HG03139 (cell line): Measurements from ENCODE around the gene HTR2A.
"Not testable (repeated sequence)": the region's sequence is repeated elsewhere in the genome, so short reads cannot be mapped to it uniquely, and the experiment has no call there.

ENCODE experiments used
- ATAC-seq: cut with Tn5 transposase; IDR thresholded peaks from one replicate; pipeline ENCODE4 v1.9.1; 2021; ENCODE audit not compliant: unreplicated experiment

Gene HTR2A

DNA sequence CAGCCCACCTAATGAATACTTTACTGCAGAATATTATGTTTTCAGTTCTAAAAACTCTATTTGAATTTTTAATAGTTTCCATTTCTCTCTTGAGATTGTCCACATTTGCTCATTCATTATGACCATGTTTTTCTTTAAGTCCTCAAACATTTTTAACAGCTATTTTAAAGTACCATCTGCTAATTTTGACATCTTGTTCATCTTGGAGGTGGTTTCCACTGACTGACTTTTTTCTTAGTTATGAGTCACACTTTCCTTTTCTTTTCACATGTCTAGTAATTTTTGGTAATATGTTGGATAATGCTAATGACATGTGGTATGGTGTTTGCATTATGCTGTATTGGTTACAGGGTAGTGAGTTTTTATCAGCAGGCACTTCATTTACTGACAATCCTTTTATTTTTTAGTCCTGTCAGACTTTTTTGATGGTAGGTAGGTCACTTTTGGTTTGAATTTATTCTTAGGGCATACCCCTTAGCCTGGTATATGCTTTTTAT, 84.5 kb downstream of the HTR2A start:
- no peak for ATAC-seq

GRCh38 chr13:46810440-46810839, 86.4 kb downstream of the HTR2A start:
- ATAC-seq, result no peak

DNA sequence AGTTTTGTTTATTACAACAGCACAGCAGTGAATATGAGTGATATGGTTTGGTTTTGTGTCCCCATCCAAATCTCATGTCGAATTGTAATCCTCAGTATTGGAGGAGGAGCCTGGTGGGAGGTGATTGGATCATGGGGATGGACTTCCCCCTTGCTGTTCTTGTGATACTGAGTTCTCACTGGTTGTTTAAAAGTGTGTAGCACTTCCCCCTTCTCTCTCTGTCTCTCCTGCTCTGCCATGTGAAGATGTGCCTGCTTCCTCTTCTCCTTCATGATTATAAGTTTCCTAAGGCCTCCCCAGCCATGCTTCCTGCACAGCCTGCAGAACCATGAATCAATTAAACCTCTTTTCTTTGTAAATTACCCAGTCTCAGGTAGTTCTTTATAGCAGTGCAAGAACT, 91.9 kb downstream of the HTR2A start:
- not testable (repeated sequence) for ATAC-seq

- ATAC-seq, result no peak
Observed at GRCh38 chr13:46804391-46804815, 92.5 kb downstream of the HTR2A start.

GRCh38 chr13:46803586-46803985, 93.3 kb downstream of the HTR2A start:
- ATAC-seq, result no peak

- no peak for ATAC-seq
Observed at GRCh38 chr13:46801858-46802257, 95.0 kb downstream of the HTR2A start.

DNA sequence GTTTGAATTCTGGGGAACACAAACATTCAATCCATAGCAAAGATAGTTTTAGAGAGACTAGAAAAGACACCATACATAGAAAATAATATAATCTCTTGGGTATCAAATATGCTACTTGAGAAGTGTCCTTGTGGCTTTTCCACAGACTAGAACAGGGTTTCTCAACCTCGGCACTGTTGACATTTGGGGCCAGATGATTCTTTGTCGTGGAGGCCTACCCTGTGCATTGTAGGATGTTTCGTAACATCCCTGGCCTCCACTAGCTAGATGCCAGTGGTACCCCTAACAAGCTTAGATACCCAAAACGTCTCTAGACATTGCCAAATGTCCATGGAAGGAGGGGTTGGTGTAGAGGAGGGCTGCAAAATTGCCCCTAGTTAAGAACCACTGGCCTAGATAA, 97.7 kb downstream of the HTR2A start:
- no peak for ATAC-seq

DNA sequence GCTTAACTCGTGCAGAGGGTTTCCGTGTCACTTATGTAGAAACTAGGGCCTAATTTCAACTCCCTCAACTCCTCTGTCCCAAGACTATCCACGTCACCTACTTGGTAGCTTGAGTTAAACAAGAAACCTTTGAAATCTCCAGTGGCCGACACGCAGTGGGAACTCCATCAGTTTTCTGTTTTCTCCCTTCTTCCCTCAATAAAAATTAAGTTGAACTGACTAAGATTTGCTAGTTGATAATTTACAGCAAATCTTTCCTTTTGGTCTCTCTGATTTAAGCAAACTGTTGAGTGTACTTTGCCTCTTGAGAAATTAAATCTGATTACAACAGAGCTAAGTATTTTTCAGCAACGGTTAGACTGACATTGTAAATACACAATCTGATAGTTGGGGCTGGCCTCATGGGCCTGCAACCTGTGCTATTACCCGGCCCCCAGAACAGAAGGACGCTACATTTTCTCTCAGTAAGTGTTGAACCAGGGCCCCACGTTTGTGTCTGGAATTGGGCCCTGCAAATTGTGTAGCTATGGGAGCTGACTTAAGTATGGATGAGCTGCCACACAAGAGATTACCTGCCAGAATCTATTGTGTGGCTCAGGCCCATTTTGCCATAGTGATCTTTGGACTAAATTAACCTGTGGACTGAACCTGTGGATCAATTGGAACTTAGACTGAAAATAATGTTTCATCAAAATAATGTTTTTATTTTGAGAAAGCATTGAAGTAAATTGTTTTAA, 99.2 kb downstream of the HTR2A start:
- ATAC-seq, result no peak

- ATAC-seq, result peak; percentile 88
Observed at GRCh38 chr13:46796515-46797474, 100.1 kb downstream of the HTR2A start, which contains the start of gene ESD. Gene ESD, minus strand, starts transcription at chr13:46797161. Its CDS starts 5,748 bp downstream, at chr13:46791413.

GRCh38 chr13:46796129-46796514, 100.7 kb downstream of the HTR2A start:
- no peak for ATAC-seq

DNA sequence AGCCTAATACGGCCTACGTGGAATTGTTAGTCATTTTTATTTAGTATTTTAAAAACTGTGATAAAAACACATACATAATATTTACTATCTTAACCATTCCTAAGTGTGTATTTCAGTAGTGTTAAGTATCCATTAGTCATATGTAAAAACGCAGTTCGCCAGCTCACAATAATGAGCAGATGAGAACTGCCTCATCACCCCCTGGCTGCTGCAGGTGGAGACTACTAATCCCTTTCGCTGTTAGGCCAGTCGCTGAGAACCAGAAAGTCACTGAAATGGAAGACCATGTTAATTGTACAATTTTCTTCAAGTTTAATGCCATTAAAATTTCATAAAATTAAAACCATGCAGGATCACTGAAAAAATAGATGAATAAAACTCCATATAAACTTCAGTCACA, 101.5 kb downstream of the HTR2A start:
- ATAC-seq, result no peak

DNA sequence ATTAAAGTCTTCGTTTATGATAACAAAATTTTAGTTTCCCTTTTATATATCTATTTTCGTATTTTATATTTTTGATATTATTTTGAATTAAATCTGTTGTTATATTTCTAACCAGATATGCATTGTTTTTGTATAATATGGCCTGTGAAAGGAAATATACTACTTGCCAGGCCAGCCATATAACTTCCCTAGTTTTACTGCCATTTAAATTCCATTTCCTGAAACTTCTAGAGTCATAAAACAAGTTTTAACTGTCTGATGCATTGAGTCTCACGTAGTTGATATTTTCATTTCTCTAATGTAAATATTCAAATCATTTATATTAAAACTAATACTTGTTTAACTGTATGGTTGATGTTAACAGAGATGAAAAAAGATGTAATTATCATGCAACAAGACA, 113.3 kb downstream of the HTR2A start:
- ATAC-seq, result no peak

GRCh38 chr13:46782691-46783090, 114.2 kb downstream of the HTR2A start:
- ATAC-seq, result no peak

DNA sequence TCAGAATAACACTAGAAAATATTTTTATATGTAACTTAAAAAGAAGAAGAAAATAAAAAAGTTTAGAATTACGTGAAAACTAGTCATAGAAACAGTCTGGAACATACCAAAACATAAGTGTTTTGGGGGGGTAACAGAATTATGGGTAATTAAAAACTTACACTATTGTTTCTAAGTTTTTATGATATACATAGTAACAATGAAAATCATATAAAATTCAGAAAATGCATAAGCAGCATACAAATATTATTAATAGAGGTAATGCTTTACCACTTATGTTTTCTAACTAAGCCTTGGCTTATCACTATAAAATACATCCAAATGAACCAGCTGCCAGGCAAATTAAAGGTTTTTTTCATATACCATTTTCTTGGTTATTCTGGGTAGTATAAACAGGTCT, 114.8 kb downstream of the HTR2A start:
- no peak for ATAC-seq
